HG03354 (cell line): ENCODE results near the gene COASY.
A peak's percentile ranks its signal among the peaks of the same experiment; 100 is the strongest.

Experiments
- ATAC-seq: cut with Tn5 transposase; IDR thresholded peaks from one replicate; pipeline ENCODE4 v1.9.1; 2021; ENCODE audit warnings: mild to moderate bottlenecking; ENCODE audit not compliant: unreplicated experiment, poor library complexity, severe bottlenecking

COASY gene

GRCh38 chr17:42608305-42609181 is 46.6 kb downstream of the COASY start:
- ATAC-seq, result peak; percentile 45

GRCh38 chr17:42609182-42609813 is 47.4 kb downstream of the COASY start, which contains the start of the genes RETREG3 and TUBG1:
Gene RETREG3, minus strand, starts transcription at chr17:42609374. Its CDS starts 50 bp downstream, at chr17:42609324.
Gene TUBG1, plus strand, starts transcription at chr17:42609683. Its CDS starts 55 bp downstream, at chr17:42609738.
- ATAC-seq, result peak; percentile 89

- peak; percentile 1 for ATAC-seq
Observed at GRCh38 chr17:42609814-42610801, 48.2 kb downstream of the COASY start.

- no peak for ATAC-seq
Observed at GRCh38 chr17:42612013-42612412, 50.1 kb downstream of the COASY start.

GRCh38 chr17:42613699-42614295 is 51.8 kb downstream of the COASY start:
- no peak for ATAC-seq
